GM21390 (cell line): ENCODE results near the gene SNX24.

Experiments
- ATAC-seq: cut with Tn5 transposase; IDR thresholded peaks from one replicate; pipeline ENCODE4 v1.9.1; 2021; ENCODE audit not compliant: unreplicated experiment

Gene SNX24

GRCh38 chr5:122999947-123000563 lies 154.6 kb downstream of the SNX24 start:
- ATAC-seq: peak; percentile 96

- no peak for ATAC-seq
Observed at GRCh38 chr5:123000731-123001130, 155.3 kb downstream of the SNX24 start.

GRCh38 chr5:123001808-123002207 lies 156.4 kb downstream of the SNX24 start:
- no peak for ATAC-seq

GRCh38 chr5:123007182-123007581 lies 161.8 kb downstream of the SNX24 start:
- ATAC-seq: no peak

- ATAC-seq: no peak
Observed at GRCh38 chr5:123007754-123008153, 162.3 kb downstream of the SNX24 start.

GRCh38 chr5:123012321-123012720 lies 166.9 kb downstream of the SNX24 start:
- ATAC-seq: no peak

GRCh38 chr5:123014689-123015088 lies 169.3 kb downstream of the SNX24 start:
- no peak for ATAC-seq

- no peak for ATAC-seq
Observed at GRCh38 chr5:123028222-123028621, 182.8 kb downstream of the SNX24 start.

GRCh38 chr5:123033157-123033671 lies 187.8 kb downstream of the SNX24 start:
- no peak for ATAC-seq

- no peak for ATAC-seq
Observed at GRCh38 chr5:123035360-123035917, 190.0 kb downstream of the SNX24 start.

GRCh38 chr5:123035918-123036390 lies 190.5 kb downstream of the SNX24 start:
- ATAC-seq: peak; percentile 18

- peak; percentile 58 for ATAC-seq
Observed at GRCh38 chr5:123036391-123037103, 191.1 kb downstream of the SNX24 start, which contains the start of gene PPIC. Gene PPIC, minus strand, starts transcription at chr5:123036725. Its CDS starts 100 bp downstream, at chr5:123036625.

GRCh38 chr5:123037104-123037418 lies 191.6 kb downstream of the SNX24 start:
- no peak for ATAC-seq

GRCh38 chr5:123039673-123040072 lies 194.3 kb downstream of the SNX24 start:
- no peak for ATAC-seq

- no peak for ATAC-seq
Observed at GRCh38 chr5:123044926-123045617, 199.7 kb downstream of the SNX24 start.

- ATAC-seq: no peak
Observed at GRCh38 chr5:123046222-123046621, 200.8 kb downstream of the SNX24 start.

GRCh38 chr5:123047706-123048105 lies 202.3 kb downstream of the SNX24 start:
- no peak for ATAC-seq

GRCh38 chr5:123051206-123051605 lies 205.8 kb downstream of the SNX24 start:
- no peak for ATAC-seq
